HEK293 (cell line): ENCODE data around the gene MISP3.

Experiments used
- CTCF ChIA-PET: fragments of 350-600 bp; formaldehyde crosslinking; extraction: SDS; loops from one replicate; lab custom pipeline; 2021; ENCODE audit warnings: antibody characterized with exemption; lab: Yijun Ruan, JAX
- POLR2A ChIA-PET: fragments of 300-600 bp; formaldehyde crosslinking; extraction: SDS; loops from one replicate; lab custom pipeline; 2020; ENCODE audit warnings: antibody characterized with exemption, inconsistent platforms; lab: Yijun Ruan, JAX
- H3K27ac ChIP-seq: fragments of 200-500 bp; sonication (Bioruptor generic); 2 replicates; pipeline ENCODE4 v1.5.1; 2014; ENCODE audit warnings: low read depth, low read length, control low read depth, inconsistent platforms; ENCODE audit errors: extremely low read depth
- H3K36me3 ChIP-seq, 2 experiments: fragments of 200-500 bp in 1 of 2; sonication (Bioruptor generic) in 1 of 2; 1 replicate in 1 of 2; 2 replicates in 1 of 2; pipeline ENCODE4 v1.5.1; 2014 to 2017; ENCODE audit warnings: inconsistent platforms in 2 of 2, low read length in 2 of 2; ENCODE audit not compliant: control insufficient read depth in 2 of 2, insufficient read depth in 1 of 2
- H3K4me1 ChIP-seq: fragments of 200-500 bp; sonication (Bioruptor generic); 2 replicates; pipeline ENCODE4 v1.5.1; 2014; ENCODE audit warnings: mild to moderate bottlenecking, low read length, inconsistent platforms; ENCODE audit not compliant: control insufficient read depth, insufficient read depth
- H3K4me3 ChIP-seq: 2 replicates; pipeline ENCODE4 v1.5.1; 2011; ENCODE audit warnings: low read depth, mild to moderate bottlenecking, control low read depth, low read length, moderate library complexity
- H3K9me3 ChIP-seq: fragments of 200-500 bp; sonication (Bioruptor generic); 2 replicates; pipeline ENCODE4 v1.5.1; 2014; ENCODE audit warnings: low read depth, low read length, inconsistent platforms; ENCODE audit not compliant: control insufficient read depth, insufficient read depth
- KLF8 ChIP-seq: fragments of 450-650 bp; formaldehyde crosslinking; IDR thresholded peaks from 2 replicates; pipeline ENCODE4 v1.5.1; 2016; ENCODE audit warnings: missing biosample characterization, missing genetic modification characterization
- KLF9 ChIP-seq: fragments of 450-650 bp; formaldehyde crosslinking; IDR thresholded peaks from 2 replicates; pipeline ENCODE4 v1.5.1; 2016; ENCODE audit warnings: missing biosample characterization, missing genetic modification characterization, low read depth
- PRDM1 ChIP-seq: fragments of 450-650 bp; formaldehyde crosslinking; IDR thresholded peaks from 2 replicates; pipeline ENCODE4; 2016; ENCODE audit warnings: missing biosample characterization, missing genetic modification characterization
- PRDM4 ChIP-seq: fragments of 450-650 bp; formaldehyde crosslinking; IDR thresholded peaks from 2 replicates; pipeline ENCODE4 v1.5.1; 2017; ENCODE audit warnings: missing biosample characterization, missing genetic modification characterization
- RBAK ChIP-seq: fragments of 450-650 bp; formaldehyde crosslinking; IDR thresholded peaks from 2 replicates; pipeline ENCODE4 v1.5.1; 2016; ENCODE audit warnings: missing biosample characterization, missing genetic modification characterization
- SP2 ChIP-seq: fragments of 450-650 bp; formaldehyde crosslinking; IDR thresholded peaks from 2 replicates; pipeline ENCODE4 v1.5.1; 2016; ENCODE audit warnings: missing biosample characterization, missing genetic modification characterization
- ZBTB44 ChIP-seq: fragments of 450-650 bp; IDR thresholded peaks from 2 replicates; pipeline ENCODE4 v1.5.1; 2018; ENCODE audit warnings: missing biosample characterization, mild to moderate bottlenecking, missing genetic modification characterization
- ZBTB7A ChIP-seq: fragments of 450-650 bp; formaldehyde crosslinking; IDR thresholded peaks from 2 replicates; pipeline ENCODE4 v1.5.1; 2016; ENCODE audit warnings: low read depth, missing biosample characterization, missing genetic modification characterization
- ZNF114 ChIP-seq: fragments of 450-650 bp; formaldehyde crosslinking; IDR thresholded peaks from 2 replicates; pipeline ENCODE4 v1.5.0; 2017; ENCODE audit warnings: missing biosample characterization, missing genetic modification characterization
- ZNF133 ChIP-seq: fragments of 450-650 bp; formaldehyde crosslinking; IDR thresholded peaks from 2 replicates; pipeline ENCODE4 v1.5.1; 2016; ENCODE audit warnings: missing biosample characterization, missing genetic modification characterization
- ZNF248 ChIP-seq: fragments of 450-650 bp; formaldehyde crosslinking; IDR thresholded peaks from 2 replicates; pipeline ENCODE4 v1.5.1; 2017; ENCODE audit warnings: missing biosample characterization, missing genetic modification characterization
- ZNF274 ChIP-seq, 2 experiments: fragments of 200-500 bp in 1 of 2; fragments of 450-650 bp in 1 of 2; sonication (Bioruptor generic) in 1 of 2; formaldehyde crosslinking in 1 of 2; IDR thresholded peaks; 2 replicates each; pipeline versions ENCODE4 v1.5.1 to v1.6.1; 2014 to 2016; ENCODE audit warnings: borderline replicate concordance in 1 of 2, inconsistent platforms in 1 of 2, low read length in 1 of 2, missing biosample characterization in 1 of 2, missing genetic modification characterization in 1 of 2
- ZNF335 ChIP-seq: fragments of 450-650 bp; formaldehyde crosslinking; conservative IDR thresholded peaks from 2 replicates; pipeline ENCODE4 v1.5.1; 2016; ENCODE audit warnings: missing biosample characterization, missing genetic modification characterization
- ZNF366 ChIP-seq: fragments of 450-650 bp; formaldehyde crosslinking; conservative IDR thresholded peaks from 2 replicates; pipeline ENCODE4 v1.5.1; 2016; ENCODE audit warnings: missing biosample characterization, missing genetic modification characterization
- ZNF37A ChIP-seq: fragments of 450-650 bp; IDR thresholded peaks from 2 replicates; pipeline ENCODE4 v1.5.1; 2018; ENCODE audit warnings: missing biosample characterization, missing genetic modification characterization
- ZNF514 ChIP-seq: fragments of 450-650 bp; formaldehyde crosslinking; IDR thresholded peaks from 2 replicates; pipeline ENCODE4 v1.5.1; 2016; ENCODE audit warnings: missing biosample characterization, missing genetic modification characterization
- ZNF561 ChIP-seq: fragments of 450-650 bp; IDR thresholded peaks from 2 replicates; pipeline ENCODE4 v1.5.1; 2018; ENCODE audit warnings: missing biosample characterization, missing genetic modification characterization, borderline replicate concordance
- ZNF623 ChIP-seq: fragments of 450-650 bp; formaldehyde crosslinking; IDR thresholded peaks from 2 replicates; pipeline ENCODE4 v1.5.1; 2016; ENCODE audit warnings: missing biosample characterization, missing genetic modification characterization
- ZNF645 ChIP-seq: fragments of 450-650 bp; formaldehyde crosslinking; IDR thresholded peaks from 2 replicates; pipeline ENCODE4; 2016; ENCODE audit warnings: missing biosample characterization, missing genetic modification characterization
- ZNF747 ChIP-seq: fragments of 450-650 bp; formaldehyde crosslinking; IDR thresholded peaks from 2 replicates; pipeline ENCODE4 v1.5.1; 2016; ENCODE audit warnings: missing biosample characterization, missing genetic modification characterization
- ZSCAN18 ChIP-seq: fragments of 450-650 bp; formaldehyde crosslinking; IDR thresholded peaks from 2 replicates; pipeline ENCODE4 v1.5.1; 2016; ENCODE audit warnings: missing biosample characterization, missing genetic modification characterization
- TF ChIP-seq, protein P1 (sequence below): fragments of 450-650 bp; formaldehyde crosslinking; IDR thresholded peaks from 2 replicates; pipeline ENCODE4 v1.5.1; 2016; ENCODE audit warnings: missing biosample characterization, missing genetic modification characterization

Gene MISP3

GRCh38 chr19:14054099-14054498 lies 18.5 kb upstream of the MISP3 start:
- Histone ChIP-seq H3K27ac (no peak overlapping the region), H3K4me1 (peaks cover 4% of the 10 kb centered on the region), H3K36me3 (no peaks in the 10 kb centered on the region; a peak in 1 of 3 replicates), H3K4me3 (no peak overlapping the region), H3K9me3 (no peaks in the 10 kb centered on the region)
- no peak for TF ChIP-seq ZNF248 (tag by site-specific recombination)
- no peak for TF ChIP-seq ZNF37A (tag by site-specific recombination)
- TF ChIP-seq ZNF623, result no peak
- peak; percentile 74 for TF ChIP-seq PRDM1 (tag by site-specific recombination)
- no peak for TF ChIP-seq PRDM4 (tag by site-specific recombination)
- TF ChIP-seq KLF8 (tag by site-specific recombination), result peak; percentile 31; the same call in 1 of the 2 replicates
- no peak for TF ChIP-seq ZNF274 (IDR thresholded peaks at IDR 0.05; ENCODE audit: low read length)
- no peak for TF ChIP-seq ZNF274 (tag by site-specific recombination; IDR thresholded peaks at IDR 0.05; ENCODE audit: borderline replicate concordance)
- peak; percentile 75 for TF ChIP-seq ZNF366 (tag by site-specific recombination)
- ChIA-PET CTCF (interaction anchor here (0.8 to 2.4 kb wide), 2 partner anchors 12 to 20 kb away, joined by 3 to 20 read pairs; no protein-coding TSS in a partner anchor), POLR2A (no interaction called here)

DNA sequence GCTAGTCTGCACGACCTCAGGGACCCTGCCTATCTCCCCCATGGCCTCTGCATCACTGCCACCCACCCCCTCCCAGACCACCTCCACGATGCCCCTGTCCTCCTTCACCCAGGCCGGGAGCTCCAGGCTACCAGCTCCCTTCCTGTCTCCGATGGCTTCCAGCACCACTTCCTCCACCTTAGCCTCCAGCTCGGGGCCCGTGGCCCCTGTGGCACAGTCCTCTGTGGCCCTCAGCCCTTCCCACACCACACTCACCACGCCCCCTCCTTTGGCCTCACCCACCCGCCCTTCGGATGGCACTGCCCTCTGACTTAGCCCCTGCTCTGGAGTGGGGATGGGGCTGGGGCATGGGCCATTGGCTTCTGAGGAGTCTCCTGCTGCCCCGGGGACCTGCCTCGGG lies 17.9 kb upstream of the MISP3 start:
- Histone ChIP-seq H3K36me3 (no peaks in the 10 kb centered on the region; a peak in 1 of 3 replicates), H3K4me3 (no peak overlapping the region), H3K4me1 (peaks cover 4% of the 10 kb centered on the region), H3K27ac (no peak overlapping the region), H3K9me3 (no peaks in the 10 kb centered on the region)
- POLR2A ChIA-PET, result no interaction called here
- TF ChIP-seq KLF9 (tag by site-specific recombination) (peak; percentile 16; the same call in 1 of the 2 replicates), ZNF514 (no peak)
- CTCF ChIA-PET, result interaction anchor here (0.6 to 0.8 kb wide), 2 partner anchors 15 to 19 kb away, joined by 3 to 5 read pairs; no protein-coding TSS in a partner anchor

DNA sequence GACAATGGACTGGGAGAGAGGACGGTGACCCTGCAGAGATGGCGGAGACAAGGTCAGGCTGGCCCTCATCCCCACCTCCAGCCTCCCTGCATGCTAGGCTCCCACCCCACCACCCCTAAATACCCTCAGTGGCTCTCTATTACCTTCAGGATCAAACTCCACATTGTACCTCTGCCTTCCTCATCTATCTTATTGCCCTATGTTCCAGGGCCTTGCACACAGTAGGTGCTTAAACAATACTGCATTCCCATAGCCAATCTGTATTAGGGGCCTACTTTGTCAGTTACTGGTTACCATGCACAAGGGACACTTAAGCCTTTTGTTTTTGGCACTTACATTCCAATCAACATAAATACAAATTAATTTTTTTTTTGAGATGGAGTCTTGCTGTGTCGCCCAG lies 17.2 kb upstream of the MISP3 start:
- Histone ChIP-seq H3K4me3 (no peak overlapping the region), H3K27ac (no peak overlapping the region), H3K36me3 (no peaks in the 10 kb centered on the region), H3K4me1 (peaks cover 4% of the 10 kb centered on the region), H3K9me3 (no peaks in the 10 kb centered on the region)
- ChIA-PET POLR2A (no interaction called here), CTCF (interaction anchor here (1.1 to 6.9 kb wide), 2 partner anchors 12 to 16 kb away, joined by 3 to 80 read pairs; partner anchors contain the start of gene MISP3)
- TF ChIP-seq ZSCAN18, result no peak
- TF ChIP-seq ZBTB7A, result no peak
- TF ChIP-seq ZNF747 (tag by site-specific recombination), result no peak
- TF ChIP-seq SP2 (tag by site-specific recombination), result no peak
- no peak for TF ChIP-seq ZBTB44 (tag by site-specific recombination)
- TF ChIP-seq ZNF133 (tag by site-specific recombination), result no peak
- TF ChIP-seq ZNF645, result no peak
- TF ChIP-seq ZNF114 (tag by site-specific recombination), result no peak
- TF ChIP-seq, protein P1, sequence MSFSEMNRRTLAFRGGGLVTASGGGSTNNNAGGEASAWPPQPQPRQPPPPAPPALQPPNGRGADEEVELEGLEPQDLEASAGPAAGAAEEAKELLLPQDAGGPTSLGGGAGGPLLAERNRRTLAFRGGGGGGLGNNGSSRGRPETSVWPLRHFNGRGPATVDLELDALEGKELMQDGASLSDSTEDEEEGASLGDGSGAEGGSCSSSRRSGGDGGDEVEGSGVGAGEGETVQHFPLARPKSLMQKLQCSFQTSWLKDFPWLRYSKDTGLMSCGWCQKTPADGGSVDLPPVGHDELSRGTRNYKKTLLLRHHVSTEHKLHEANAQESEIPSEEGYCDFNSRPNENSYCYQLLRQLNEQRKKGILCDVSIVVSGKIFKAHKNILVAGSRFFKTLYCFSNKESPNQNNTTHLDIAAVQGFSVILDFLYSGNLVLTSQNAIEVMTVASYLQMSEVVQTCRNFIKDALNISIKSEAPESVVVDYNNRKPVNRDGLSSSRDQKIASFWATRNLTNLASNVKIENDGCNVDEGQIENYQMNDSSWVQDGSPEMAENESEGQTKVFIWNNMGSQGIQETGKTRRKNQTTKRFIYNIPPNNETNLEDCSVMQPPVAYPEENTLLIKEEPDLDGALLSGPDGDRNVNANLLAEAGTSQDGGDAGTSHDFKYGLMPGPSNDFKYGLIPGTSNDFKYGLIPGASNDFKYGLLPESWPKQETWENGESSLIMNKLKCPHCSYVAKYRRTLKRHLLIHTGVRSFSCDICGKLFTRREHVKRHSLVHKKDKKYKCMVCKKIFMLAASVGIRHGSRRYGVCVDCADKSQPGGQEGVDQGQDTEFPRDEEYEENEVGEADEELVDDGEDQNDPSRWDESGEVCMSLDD, result no peak
- TF ChIP-seq ZNF274 (IDR thresholded peaks at IDR 0.05; ENCODE audit: low read length), result no peak
- TF ChIP-seq ZNF274 (tag by site-specific recombination; IDR thresholded peaks at IDR 0.05; ENCODE audit: borderline replicate concordance), result no peak
- TF ChIP-seq ZNF335 (tag by site-specific recombination), result no peak
- TF ChIP-seq ZNF561 (tag by site-specific recombination), result no peak
- no peak for TF ChIP-seq RBAK (tag by site-specific recombination)
